GM21723 (cell line): Measurements from ENCODE around the gene TAGLN.
"Not testable (repeated sequence)": the region's sequence is repeated elsewhere in the genome, so short reads cannot be mapped to it uniquely, and the experiment has no call there.

Source experiments
- ATAC-seq: cut with Tn5 transposase; IDR thresholded peaks from one replicate; pipeline ENCODE4 v1.9.1; 2021; ENCODE audit warnings: mild to moderate bottlenecking, moderate library complexity; ENCODE audit not compliant: unreplicated experiment

The TAGLN gene

DNA sequence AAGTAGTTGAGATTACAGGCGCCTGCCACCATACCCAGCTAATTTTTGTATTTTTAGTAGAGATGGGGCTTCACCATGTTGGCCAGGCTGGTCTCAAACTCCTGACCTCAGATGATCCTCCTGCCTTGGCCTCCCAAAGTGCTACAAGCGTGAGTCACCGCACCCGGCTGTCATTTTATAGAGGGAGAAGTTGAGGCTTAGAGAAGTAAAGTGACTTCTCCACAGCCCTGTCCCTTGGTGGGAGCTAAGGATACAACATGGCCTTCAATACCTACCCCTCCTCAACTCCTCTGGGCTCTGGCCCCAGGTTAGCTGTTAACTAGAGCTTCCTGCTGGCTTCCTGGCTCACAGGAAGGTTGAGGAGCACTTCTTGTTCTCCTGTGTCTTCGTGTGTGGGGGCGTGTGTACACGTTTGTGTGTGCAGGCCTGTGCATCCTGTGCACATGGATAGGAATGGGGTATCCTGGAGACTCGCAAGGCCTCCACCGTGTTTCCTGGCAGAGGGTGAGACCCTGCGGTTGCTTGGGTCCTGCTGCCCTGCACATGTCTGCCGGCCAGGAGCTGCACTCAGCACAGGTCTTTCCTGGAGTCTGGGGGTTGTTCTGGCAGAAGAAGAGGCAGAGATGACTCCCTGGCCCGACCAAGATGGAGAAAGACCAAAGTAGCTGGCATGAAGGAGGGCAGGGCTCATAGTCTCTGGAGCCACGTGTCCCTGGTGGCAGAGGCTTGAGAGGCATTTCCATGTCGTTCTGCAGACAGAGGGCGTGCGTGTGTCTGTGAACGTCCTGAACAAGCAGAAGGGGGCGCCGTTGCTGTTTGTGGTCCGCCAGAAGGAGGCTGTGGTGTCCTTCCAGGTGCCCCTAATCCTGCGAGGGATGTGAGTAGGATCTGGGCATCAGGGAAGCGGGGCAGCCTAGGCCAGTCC is 18.2 kb upstream of the TAGLN start:
- no peak for ATAC-seq

DNA sequence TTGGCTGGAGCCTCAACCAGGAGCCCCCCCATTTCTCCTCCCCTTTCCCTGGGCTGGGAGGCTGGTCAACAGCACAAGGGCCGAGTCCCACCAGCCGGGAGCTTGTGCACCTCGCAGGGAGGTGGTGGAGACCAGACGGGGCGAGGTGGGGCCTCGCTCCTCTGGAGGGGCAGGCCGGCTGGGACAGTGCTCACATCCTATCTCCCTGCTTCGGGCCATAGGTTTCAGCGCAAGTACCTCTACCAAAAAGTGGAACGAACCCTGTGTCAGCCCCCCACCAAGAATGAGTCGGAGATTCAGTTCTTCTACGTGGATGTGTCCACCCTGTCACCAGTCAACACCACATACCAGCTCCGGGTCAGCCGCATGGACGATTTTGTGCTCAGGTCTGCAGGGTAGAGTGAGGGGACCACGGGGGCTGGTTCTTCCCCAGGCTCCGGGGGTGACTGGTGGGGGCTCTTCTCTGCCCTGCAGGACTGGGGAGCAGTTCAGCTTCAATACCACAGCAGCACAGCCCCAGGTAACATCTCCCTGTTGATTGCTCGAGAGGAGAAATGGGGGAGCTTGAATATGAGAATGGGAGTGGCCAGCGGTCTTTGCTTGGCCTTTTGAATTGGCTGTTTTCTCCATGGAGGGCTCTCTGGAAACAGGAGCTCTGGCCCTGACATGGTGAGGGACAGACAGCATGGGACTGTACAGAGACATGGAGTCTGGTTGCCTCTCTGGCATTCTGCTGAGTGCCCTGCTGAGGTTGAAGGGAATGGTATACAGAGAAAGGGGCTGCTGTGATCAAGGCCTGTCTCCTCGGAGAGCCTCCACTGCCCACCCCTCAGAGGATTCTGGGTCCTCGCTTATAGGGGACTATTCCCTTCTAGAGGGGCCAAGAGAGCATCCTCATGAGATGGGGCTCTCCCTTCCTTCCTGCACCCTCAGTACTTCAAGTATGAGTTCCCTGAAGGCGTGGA is 17.3 kb upstream of the TAGLN start:
- ATAC-seq = no peak

GRCh38 chr11:117182551-117182935 is 16.6 kb upstream of the TAGLN start:
- ATAC-seq = no peak

DNA sequence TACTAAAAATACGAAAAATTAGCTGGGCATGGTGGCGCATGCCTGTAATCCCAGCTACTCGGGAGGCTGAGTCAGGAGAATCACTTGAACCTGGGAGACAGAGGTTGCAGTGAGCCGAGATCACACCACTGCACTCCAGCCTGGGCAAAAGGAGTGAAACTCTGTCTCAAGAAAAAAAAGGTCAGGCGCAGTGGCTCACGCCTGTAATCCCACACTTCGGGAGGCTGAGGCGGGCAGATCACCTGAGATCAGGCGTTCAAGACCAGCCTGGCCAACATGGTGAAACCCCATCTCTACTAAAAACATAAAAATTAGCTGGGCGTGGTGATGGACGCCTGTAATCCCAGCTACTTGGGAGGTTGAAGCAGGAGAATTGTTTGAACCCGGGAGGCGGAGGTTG is 16.0 kb upstream of the TAGLN start:
- not testable (repeated sequence) for ATAC-seq

GRCh38 chr11:117183724-117184349 is 15.3 kb upstream of the TAGLN start:
- ATAC-seq = no peak

GRCh38 chr11:117185736-117186430 is 13.3 kb upstream of the TAGLN start:
- ATAC-seq = no peak

DNA sequence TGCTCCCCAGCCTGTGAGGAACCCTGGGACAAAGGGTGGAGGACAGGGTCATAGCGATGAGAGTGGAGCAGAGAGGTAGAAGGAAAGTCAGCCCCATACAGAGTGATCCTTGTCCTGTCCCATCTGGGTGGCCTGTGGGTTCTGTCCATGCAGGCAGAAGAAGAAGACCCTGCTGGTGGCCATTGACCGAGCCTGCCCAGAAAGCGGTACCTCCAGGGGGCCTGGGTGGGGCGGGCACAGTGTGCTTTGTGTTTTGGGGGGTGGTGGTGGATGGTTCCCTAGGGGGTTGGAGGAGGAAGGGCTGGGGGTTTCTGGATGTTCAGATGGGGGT is 12.8 kb upstream of the TAGLN start:
- ATAC-seq = no peak

- no peak for ATAC-seq
These were observed 12.2 kb upstream of the TAGLN start for GRCh38 chr11:117187007-117187406.

DNA sequence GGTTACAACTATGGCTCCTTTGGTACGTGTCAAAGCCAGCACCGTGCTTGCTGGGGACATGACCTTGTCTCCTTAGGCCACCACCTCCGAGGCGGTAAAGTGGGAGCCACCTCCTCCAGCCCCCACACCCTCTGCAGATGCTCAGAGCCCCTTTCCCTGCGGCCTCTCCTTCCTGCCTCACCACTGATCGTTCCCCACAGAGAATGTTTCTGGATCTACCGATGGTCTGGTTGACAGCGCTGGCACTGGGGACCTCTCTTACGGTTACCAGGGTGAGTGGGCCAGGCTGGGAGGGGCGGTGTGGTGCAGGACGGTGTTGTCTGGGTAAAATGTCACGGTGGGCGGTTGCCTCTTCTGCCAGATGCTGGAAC is 11.8 kb upstream of the TAGLN start:
- ATAC-seq = no peak

- no peak for ATAC-seq
These were observed 11.2 kb upstream of the TAGLN start for GRCh38 chr11:117187799-117188481.

DNA sequence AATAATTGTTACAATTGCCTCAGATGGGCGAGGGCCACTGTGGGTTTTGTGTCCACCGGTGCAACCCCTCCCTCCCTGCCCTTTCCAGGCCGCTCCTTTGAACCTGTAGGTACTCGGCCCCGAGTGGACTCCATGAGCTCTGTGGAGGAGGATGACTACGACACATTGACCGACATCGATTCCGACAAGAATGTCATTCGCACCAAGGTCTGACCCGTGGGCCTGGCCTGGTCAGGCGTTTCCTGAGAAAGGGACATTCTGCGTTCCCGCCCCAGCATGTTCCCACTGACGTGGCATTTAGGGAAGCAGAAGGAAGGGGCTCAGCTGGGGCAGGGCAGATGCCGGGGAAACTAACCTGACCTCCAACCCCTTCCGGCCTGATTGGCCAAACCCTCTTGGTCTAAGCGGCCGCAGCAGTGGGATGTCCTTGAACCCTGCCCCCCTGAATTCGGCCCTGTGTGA is 10.5 kb upstream of the TAGLN start:
- ATAC-seq = no peak

DNA sequence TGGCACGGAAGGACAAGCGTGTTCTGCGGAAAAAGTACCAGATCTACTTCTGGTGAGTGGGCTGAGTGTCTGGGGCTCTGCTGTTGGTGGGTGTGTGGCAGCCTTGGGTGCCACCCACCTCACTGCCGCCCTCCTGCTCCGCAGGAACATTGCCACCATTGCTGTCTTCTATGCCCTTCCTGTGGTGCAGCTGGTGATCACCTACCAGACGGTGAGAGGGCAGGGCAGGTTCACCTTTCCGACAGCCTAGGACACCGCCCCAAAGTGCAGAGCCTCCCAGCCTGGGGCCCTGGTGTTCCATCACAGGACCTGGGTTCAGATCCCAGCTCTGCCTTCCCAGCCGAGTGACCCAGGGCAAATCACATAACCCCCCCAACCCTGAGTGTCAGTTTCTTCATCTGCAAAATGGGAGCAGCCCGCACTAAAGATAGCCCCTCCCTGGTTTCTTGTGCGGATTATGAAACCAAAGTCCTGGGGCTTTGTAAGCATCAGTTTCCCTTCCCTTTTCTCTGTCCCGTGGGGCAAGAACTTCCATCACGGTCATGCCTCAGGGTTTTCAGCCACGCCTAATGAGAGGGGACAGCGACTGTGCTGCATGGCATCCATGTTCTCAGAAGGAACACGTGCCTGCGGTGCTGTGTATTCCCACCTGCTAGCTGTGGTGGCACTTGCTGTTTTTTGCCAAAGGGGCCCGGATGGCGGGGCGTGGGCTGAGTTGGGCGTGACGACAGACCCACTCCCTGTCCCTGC is 9.8 kb upstream of the TAGLN start:
- peak; percentile 52 for ATAC-seq

DNA sequence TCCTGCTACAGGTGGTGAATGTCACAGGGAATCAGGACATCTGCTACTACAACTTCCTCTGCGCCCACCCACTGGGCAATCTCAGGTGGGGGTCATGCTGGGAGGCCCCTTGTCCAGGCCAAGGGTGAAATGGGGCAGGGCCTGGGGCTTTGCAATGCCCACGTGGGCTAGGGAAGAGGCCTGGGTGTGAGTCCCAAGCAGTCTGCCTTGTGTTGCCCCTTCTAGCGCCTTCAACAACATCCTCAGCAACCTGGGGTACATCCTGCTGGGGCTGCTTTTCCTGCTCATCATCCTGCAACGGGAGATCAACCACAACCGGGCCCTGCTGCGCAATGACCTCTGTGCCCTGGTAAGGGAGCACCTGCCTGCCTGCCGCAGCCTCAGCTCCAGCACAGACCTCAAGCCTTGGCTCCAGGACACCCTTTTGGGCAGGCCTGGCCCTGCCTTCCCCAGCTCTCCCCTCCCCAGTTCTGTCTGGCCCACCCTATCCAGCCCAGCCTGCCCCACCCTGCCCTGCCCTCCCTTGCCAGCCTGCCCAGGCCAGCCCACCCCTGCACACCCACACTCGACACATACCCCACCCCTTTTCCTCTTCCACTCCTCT is 9.1 kb upstream of the TAGLN start:
- ATAC-seq = no peak

DNA sequence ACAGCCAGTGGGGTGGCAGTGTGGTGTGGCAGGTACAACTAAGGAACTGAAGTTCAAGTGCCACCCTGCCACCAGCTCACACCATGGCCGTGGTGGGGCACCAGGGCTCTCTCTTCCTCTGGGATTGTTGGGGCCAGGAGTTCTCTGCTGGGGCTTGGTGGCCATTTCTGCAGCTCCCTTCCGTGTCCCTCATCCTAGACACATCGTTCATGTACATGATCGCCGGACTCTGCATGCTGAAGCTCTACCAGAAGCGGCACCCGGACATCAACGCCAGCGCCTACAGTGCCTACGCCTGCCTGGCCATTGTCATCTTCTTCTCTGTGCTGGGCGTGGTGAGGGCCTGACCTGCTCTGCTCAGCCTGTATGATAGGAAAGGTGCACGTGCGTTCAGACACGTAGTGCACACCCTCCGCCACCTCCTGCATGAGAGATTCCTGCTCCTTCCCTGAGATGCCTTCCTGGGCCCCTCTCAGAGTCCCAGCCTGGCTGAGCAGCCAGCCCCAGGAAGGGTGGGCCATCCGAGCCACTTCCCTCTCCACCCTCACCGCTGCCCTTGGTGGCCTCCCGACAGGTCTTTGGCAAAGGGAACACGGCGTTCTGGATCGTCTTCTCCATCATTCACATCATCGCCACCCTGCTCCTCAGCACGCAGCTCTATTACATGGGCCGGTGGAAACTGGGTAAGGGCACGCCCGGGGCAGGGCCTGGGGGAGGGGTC is 7.3 kb upstream of the TAGLN start:
- ATAC-seq = no peak

DNA sequence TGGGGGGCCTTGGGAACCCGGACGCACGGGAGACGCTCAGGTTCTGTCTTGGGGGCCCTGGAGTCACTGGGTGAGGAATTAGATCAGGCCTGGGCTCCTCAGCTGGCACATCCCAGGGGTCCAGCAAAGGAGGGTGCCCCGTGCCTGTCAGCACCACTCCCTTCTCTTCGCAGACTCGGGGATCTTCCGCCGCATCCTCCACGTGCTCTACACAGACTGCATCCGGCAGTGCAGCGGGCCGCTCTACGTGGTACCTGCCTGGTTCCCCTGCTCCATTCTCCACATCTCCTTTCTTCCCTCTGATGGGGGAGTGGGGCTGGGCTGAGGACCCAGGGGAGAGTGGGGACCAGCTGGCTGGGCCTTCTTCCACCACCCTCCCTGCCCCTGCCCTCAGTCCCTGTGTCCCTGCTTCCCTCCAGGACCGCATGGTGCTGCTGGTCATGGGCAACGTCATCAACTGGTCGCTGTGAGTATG is 6.7 kb upstream of the TAGLN start:
- ATAC-seq = no peak

GRCh38 chr11:117193130-117194020 is 5.8 kb upstream of the TAGLN start:
- ATAC-seq = no peak

DNA sequence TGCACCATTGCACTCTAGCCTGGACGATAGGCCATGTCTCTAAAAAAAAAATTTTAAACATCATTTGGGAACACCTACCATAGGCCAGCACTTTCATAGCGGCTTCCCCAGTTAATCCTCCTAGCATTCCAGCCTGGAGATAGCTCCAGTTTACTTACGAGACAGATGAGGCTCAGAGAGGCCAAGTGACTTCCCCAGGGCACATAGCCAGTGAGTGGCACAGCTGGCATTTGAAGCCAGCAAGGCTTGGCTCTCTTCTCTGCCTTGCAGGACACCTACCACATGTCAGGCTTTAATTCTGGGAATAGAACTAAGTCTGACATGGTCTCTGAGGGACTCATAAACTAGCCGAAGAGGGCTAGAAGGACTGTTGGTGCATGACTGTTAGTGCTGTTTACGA is 4.9 kb upstream of the TAGLN start:
- no peak for ATAC-seq
